Glomerular visceral epithelial cell (primary cell): ENCODE data around the gene ARL6IP4.
"Not testable (repeated sequence)": the region's sequence is repeated elsewhere in the genome, so short reads cannot be mapped to it uniquely, and the experiment has no call there.

Source experiments
- DNase-seq: peaks from one replicate; pipeline ENCODE4 v3.0.0-alpha.2; 2016; ENCODE audit errors: extremely low spot score

Gene ARL6IP4

GRCh38 chr12:123011701-123012100 lies 31.2 kb downstream of the ARL6IP4 start:
- DNase-seq: no peak

DNA sequence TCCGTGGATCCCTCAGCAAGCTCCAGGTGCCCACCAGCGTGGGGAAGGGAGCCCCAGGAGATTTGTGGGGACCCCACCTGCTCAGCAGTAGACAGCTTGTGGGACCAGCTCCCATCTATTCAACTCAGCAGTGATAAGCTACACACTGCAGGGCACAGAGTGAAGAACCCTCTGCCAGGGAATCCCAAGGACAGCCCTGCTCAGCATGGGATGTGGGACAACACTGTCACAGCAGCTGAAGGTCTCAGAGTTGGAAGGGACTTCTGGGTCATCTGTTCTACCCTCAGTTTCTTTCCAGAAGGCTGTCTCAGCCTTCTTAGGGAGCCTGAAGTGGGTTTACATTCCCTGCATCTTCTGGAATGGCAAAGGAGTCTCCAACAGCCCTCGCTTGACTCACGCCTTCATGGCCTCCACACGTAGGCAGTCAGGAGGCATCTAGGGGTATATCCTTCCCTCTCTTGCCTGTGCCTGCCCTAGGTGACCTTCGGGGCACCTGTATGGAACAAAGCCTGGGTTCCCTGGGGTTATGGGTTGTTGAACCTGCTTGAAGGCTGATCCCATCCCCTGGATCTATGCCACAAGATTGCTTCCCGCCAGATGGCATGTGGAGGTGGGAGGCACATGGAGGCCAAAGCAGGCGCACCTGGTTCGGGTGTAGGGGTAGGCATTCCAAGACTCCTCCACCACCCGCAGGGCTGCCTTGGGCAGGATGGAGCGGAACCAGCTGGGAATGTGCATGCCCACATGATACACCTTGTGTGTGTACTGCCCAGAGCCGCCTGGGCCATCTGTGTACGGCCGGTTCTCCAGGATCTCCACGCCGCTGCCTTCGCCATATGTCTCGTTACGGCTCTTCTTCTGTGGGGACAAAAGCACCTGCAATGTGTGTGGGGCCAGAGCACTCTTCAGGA lies 33.0 kb downstream of the ARL6IP4 start:
- no peak for DNase-seq

DNA sequence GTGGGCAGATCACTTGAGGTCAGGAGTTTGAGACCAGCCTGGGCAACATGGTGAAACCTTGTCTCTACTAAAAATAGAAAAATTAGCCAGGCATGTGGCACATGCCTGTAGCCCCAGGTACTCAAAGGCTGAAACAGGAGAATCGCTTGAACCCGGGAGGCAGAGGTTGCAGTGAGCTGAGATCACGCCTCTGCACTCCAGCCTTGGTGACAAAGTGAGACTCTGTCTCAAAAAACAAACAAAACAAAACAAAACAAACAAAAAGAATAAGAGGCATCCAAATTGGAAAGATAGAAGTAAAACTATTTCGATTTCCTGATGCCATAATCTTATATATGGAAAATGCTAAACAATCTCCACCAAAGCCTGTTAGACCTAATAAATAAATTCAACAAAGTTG lies 34.0 kb downstream of the ARL6IP4 start:
- not testable (repeated sequence) for DNase-seq

- DNase-seq: no peak
These were observed 37.3 kb downstream of the ARL6IP4 start for GRCh38 chr12:123017753-123018152.

DNA sequence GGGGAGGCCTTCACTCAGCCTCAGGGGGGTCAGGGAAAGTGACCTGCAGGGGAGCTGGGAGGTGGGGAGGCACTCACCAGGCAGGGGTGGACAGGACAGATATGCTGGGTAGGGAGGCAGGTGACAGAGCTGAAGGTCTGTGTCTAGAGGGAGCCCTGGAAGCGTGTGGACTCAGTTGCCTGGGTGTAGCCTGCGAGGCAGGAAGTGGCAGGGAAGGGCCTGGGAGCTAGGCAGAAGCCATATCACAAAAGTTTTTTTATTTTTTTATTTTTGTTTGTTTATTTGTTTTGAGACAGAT lies 39.3 kb downstream of the ARL6IP4 start:
- DNase-seq: no peak

DNA sequence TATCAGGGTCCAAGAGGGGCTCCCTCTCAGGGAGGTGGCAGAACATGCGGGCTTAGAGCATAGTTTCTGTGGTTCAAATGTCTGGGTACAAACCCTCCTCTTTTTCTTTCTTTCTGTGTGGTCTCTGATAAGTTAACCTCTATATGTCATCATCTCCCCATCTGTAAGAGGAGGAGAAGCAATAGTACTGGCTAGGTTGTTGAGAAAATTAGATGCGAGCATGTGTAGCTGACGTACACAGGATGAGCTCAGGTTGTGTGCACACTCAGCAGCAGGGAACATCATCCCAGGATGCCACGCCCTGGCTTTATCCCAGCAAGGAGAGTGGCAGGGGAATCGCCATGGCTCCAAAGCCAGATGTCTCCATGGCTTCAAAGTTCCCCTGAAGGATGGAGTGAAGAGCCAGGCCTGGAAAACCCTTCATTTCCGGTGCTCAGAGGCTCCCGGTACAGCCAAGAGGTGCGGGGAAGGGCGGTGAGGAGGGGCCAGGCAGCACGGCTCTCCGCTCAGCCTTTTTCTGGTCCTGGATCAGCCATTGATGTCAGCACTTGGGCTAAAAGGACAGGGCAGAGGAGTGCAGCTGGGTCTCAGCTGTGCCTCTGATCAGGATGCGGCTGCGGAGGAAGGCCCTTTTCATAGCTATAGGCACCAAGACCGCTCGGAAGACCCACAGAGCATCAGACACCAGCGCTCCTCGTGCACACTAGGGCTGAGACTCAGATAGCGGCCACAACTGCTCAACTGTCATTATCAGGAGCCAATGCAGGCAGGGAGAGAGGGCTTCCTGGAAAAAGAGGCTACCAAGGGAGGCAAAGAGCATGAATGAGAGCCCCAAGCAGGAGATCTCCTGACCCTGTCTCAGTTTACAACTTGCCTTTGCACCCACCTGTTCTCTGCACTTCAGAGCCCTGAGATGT lies 41.5 kb downstream of the ARL6IP4 start:
- no peak for DNase-seq

DNA sequence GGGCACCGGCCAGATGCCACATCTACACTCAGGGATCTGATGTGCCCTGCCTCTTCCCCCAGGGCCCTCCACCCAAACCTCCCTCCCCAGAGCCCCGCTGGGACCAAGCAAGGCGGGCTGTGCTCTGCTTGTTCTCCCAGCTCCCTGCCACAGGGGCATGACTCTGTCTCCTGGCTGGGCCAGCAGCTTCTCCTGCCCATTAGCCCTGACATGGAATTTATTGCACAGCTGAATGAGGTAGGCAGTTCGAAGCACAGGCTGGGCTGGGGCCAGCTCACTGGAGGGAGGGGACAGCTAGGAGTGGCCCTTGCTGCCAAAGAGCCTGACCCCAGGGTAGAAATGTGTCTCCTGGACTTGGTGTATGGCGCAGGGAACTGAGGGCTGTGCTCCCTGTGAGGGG lies 42.4 kb downstream of the ARL6IP4 start:
- no peak for DNase-seq

GRCh38 chr12:123024819-123025391 lies 44.4 kb downstream of the ARL6IP4 start:
- DNase-seq: peak; percentile 14

- no peak for DNase-seq
These were observed 45.8 kb downstream of the ARL6IP4 start for GRCh38 chr12:123026094-123026853.

DNA sequence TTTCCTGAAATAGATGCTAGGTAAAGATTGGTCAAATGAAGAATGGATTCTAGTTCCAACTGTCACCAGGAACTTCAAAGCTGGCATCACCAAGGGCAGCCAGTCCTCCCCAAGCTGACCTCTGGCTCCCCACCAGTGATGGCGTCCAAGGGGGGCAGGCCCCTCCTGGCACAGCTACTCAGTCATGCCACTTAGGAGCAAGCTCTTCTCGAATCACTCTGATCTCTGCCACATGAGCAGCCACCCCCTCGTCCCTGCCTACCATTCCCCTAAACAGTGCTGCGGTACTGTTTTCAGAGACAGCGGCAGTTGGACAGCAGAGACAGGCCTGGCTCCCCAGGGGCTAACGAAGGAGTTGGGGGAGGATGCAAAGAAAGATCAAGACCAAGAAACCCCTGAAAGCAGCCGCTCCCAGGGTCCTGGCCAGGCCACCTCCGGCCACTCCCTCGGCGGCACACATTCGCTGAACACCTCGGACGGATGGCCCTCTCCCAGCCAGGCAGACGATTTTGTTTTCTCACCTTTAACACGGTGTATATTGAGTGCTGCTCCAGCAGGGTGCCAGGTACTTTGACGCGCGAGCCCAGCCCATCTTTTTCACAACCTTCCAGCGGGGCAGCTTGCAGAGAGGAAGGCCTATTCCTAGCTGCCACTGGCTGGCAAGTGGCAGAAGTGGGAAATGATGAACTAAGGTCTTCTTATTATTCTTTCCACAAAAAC lies 47.4 kb downstream of the ARL6IP4 start:
- no peak for DNase-seq

- DNase-seq: no peak
These were observed 48.0 kb downstream of the ARL6IP4 start for GRCh38 chr12:123028475-123028874.

- DNase-seq: no peak
These were observed 49.1 kb downstream of the ARL6IP4 start for GRCh38 chr12:123029550-123029949.

DNA sequence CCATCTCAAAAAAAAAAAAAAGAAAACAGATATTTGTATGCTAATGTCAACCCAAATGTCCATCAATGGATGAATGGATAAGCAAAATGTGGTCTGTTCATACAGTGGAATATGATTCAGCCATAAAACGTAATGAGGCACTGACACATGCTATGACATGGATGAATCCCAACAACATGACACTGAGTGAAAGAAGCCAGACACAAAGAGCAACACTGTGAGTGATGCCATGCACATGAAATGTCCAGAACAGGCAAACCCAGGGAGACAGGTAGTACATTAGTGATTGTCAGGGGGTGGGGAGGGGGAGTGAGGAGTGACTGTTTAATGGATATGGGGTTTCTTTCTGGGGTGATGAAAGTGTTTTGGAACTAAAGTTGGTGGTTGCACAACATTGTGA lies 50.2 kb downstream of the ARL6IP4 start:
- no peak for DNase-seq

GRCh38 chr12:123031171-123031845 lies 50.8 kb downstream of the ARL6IP4 start:
- no peak for DNase-seq
